Measurements from ENCODE around the gene RTEL1.
"Not testable (repeated sequence)": the region's sequence is repeated elsewhere in the genome, so short reads cannot be mapped to it uniquely, and the experiment has no call there.

RTEL1 gene

DNA sequence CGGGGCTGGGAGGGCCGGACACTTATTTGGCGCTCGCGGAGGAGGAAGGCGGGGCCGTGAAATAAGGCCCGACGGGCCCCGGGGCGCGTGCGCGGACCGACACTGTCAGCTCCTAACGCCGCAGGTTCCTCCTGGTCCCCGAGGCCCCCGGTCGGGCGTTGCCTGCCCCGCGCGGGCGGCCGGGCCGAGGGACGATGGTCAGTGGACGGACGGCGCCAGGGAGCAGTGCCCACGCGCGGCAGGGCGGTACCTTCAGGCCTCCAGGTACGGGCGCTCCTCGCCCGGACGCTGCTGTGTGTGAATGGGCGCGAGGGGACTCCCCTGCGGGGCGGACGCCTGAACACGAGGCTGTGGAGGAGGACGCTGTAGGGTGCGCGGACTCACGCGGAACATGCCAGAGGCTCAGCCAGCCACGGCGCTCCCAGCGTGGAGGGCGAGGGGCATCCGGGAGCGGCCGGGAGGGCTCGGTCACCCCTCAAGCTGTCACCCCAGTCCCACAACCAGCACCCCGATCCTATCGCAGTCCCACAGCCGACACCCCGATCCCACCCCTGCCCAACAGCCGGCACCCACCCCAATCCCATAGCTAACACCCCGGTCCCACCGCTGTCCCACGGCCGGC, 30.9 kb upstream of the RTEL1 start:
- DNase-seq (ENCODE audit: low read depth in 2 of 2), result peak; percentile 85 to 89

DNA sequence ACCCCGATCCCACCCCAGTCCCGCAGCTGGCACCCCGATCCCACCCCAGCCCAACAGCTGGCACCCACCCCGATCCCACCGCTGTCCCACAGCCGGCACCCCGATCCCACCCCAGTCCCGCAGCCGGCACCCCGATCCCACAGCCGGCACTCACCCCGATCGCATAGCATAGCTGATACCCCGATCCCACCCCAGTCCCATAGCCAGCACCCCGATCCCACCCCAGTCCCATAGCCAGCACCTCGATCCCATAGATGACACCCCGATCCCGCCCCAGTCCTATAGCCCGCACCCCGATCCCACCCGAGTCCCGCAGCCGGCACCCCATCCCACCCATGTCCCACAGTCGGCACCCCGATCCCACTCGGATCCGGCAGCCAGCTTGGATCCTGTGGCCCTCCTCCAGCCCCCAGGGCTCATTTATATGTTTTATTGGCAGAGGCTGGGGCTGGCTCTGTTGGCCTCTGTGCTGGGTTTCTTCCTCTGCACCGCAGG, 30.3 kb upstream of the RTEL1 start:
- no peak for DNase-seq (ENCODE audit: low read depth in 2 of 2)

DNA sequence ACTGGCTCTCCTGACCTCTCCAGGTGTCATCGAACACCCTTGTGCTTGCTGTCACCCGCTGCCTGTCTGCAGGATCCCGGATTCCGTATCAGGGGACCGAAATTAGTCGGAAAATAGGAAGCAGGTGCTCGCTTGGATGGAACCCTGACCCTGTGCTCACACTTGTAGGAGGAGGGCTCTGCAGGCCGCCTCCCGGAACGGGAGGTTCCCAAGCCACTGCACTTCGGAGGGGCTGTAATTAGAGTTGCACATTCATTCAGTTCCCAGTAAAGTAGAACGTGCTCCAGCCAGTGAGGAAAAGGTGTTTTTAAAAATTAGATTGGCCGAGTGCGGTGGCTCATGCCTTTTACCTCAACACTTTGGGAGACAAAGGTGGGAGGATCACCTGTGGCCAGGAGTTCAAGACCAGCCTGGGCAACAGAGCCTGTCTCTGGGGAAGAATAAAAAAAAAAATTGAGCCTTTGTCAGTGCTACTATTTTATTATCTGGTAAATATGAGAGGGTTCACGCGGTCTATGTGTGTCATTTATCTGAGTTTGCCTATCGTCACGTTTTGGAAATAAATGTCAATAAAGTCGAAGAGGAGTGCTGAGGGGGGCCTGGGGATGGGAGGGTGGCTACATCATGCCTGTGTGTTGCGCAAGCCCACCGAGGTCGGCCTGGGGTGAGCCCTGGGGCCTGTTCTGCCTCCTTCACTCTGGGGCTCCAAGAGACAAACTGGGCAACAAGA, 29.7 kb upstream of the RTEL1 start:
- DNase-seq (ENCODE audit: low read depth in 2 of 2), result no peak

DNA sequence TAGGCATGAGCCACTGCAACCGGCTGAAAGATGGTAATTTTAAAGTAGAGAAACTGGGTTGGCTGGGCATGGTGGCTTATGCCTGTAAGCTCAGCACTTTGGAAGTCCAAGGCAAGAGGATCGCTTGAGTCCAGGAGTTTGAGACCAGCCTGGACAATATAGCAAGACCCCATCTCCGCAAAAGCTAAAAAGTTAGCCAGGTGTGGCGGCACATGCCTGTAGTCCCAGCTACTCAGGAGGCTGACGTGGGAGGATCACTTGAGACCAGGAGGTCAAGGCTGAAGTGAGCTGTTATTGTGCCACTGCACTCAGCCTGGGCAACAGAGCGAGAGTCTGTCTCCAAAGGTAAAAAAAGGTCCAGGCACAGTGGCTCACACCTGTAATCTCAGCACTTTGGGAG, 27.2 kb upstream of the RTEL1 start:
- DNase-seq (ENCODE audit: low read depth in 2 of 2), result not testable (repeated sequence)

DNA sequence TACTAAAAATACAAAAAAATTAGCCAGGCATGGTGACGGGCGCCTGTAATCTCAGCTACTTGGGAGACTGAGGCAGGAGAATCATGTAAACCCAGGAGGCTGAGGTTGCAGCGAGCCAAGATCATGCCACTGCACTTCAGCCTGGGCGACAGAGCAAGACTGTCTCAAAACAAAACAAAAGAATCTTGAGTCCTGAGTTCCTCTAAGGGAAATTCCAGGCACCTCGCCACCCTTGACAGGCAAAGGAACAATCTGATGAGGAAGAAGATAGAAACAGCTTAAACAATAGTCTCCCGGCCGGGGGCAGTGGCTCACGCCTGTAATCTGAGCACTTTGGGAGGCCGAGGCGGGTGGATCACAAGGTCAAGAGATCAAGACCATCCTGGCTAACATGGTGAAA, 26.7 kb upstream of the RTEL1 start:
- not testable (repeated sequence) for DNase-seq (ENCODE audit: low read depth in 2 of 2)

DNA sequence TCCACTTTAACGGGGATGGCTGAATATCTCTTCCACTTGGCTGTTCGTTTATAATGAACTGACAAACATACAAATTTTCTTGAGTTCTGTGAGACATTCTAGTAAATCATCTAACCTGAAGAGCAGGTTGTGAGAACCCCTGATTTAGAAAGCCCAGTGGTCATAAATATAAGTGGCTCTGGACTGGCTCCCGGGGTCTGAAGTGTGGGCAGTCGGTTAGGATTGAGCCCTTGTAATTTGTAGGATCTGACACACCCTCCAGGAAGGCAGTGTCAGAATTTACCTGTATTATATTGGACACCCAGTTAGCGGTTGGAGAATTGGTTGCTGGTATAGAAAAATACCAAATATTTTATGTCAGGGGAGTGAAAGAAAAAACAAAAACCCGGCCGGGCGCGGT, 24.4 kb upstream of the RTEL1 start:
- no peak for DNase-seq (ENCODE audit: low read depth in 2 of 2)

DNA sequence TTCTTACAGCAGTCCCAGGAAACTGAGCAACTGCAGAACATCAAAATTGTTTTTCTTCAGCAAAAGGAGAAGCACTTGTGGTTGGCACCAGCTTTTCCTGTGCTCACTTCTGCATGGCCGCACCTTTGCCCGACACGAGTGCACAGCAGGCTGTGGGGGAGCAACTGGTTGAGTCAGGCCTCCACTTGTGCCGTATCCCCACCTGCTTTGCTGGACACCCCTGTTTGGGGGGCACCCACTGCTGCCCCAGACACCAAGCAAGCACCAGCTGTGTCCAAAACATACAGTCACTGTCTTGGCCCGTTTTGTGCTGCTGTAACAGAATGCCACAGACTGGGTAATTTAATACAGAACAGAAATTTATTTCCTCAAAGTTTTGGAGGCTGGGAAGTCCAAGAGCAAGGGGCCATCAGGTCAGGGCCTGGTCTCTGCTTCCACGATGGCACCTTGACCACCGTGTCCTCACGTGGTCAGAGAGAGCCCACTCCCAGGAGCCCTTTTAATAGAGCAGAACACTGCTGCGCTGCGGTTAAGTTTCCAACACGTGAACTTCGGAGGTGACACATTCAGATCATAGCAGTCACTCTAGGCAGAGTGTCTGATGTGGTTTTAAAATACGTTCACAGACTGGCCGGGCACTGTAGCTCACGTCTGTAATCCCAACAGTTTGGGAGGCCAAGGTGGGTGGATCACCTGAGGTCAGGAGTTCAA, 22.5 kb upstream of the RTEL1 start:
- DNase-seq (ENCODE audit: low read depth in 2 of 2), result peak; percentile 53 to 67

DNA sequence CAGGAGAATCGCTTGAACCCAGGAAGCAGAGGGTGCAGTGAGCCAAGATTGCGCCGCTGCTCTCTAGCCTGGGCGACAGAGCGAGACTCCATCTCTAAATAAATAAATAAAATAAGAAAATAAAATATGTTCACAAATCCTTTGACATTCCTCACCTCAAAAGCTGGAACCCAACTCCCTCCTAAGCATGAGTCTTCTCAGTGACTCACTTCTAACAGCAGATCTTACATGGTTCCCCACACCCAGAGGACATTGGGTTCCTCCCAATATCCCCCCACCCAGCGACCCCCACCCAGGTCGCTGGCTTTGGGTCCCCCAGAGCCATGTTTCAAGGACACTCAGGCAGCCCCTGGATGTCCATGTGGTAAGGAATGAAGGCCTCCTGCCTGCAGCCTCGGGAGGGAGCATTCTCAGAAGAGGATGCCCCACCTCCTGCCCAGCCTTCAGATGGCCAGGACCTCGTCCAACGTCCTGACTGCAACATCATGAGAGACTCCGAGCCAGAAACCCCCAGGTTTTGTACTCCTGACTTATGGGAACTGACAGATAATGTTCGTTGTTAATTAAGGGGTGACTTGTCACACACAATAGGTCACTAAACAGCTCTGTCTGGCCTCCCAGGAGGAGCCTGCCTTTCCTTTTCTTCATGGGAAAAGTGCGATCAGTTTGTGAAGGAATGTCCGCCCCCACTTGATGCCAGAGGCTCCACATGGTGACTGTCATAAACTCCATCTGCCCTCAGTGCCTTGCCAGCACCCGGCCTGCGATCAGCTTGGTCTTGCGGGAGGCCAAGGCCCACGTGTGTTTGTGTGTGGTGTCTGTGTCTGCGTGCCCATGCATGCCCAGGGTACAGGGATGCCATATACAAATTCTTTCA, 21.1 kb upstream of the RTEL1 start:
- no peak for DNase-seq (ENCODE audit: low read depth in 2 of 2)

DNA sequence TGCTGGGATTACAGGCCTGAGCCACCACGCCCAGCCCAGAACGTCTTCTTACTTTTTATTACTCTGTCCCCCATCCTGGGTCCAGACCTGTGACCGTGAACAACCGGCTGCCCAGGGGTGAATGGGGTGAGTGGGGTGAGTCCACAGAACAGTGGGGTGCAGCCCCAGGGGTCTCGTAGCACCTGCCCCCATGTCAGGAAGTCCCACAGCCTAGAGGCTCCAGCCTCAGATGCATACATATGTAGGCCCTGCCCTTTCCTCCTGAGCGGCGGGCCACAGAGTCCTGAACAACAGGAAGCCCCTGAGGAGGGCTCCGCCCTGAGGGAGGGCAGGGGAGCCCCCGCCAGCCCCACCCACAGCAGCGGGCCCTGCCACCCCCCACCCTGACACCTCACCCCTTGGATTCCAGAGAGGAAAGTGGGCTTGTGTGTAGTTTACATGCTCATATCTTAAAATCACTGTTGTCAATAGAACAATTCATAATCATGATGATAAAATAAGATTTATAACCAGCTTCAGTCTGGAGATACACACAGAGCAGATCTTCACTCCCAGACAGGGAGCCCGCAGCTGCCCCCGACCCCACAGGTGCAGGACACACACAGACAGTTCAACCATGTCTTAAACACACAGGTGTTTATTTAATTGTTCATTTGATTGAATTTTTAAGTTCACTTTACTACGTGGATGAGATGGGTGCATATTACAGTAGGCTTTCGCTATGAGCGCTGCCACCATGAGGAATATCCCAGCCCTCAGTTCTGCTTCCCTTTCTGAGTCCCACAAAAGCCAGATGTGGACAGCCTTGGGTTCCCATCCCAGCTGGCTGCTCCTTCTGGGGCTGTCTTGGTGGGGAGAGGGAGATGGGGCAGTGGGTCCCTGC, 18.8 kb upstream of the RTEL1 start:
- no peak for DNase-seq (ENCODE audit: low read depth in 2 of 2)

DNA sequence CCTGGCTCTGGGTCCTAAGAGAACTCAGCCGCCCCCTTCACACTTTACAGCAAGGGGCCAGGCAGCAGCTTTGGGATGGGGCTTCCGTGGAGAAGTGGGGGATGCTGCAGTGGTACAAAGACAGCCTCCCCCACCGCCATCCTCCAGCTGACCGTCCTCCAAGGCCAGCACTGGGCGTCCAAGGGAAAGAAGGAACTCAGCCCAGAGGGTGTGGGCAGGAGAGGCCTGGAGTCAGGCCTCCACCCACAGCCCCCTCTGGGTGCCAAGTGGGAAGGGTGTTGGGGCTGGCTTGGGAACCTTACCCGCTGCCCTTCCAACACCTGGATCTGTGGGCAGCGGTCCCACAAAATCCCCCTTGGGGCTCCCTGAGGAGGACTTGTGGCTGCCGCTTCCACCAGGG, 18.0 kb upstream of the RTEL1 start:
- no peak for DNase-seq (ENCODE audit: low read depth in 2 of 2)

DNA sequence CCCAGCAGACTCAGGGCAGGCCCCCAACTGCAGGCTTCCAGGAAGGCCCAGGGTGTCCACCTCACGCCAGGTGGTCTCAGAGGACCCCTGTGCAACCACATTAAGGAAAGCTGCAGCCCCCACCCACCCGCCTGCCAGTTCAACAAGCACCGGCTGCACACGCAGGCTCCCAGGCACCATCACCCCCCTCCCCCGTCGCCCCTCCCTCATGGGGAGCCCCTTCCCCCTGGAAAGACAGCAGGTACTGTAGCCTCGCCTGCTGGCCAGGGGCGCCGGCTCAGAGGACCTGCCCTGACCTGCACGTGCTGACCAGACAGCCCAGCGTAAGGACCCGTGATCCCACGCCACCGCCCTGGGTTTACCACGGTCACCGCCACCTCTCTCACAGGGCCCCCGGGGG, 17.4 kb upstream of the RTEL1 start:
- not testable (repeated sequence) for DNase-seq (ENCODE audit: low read depth in 2 of 2)

DNA sequence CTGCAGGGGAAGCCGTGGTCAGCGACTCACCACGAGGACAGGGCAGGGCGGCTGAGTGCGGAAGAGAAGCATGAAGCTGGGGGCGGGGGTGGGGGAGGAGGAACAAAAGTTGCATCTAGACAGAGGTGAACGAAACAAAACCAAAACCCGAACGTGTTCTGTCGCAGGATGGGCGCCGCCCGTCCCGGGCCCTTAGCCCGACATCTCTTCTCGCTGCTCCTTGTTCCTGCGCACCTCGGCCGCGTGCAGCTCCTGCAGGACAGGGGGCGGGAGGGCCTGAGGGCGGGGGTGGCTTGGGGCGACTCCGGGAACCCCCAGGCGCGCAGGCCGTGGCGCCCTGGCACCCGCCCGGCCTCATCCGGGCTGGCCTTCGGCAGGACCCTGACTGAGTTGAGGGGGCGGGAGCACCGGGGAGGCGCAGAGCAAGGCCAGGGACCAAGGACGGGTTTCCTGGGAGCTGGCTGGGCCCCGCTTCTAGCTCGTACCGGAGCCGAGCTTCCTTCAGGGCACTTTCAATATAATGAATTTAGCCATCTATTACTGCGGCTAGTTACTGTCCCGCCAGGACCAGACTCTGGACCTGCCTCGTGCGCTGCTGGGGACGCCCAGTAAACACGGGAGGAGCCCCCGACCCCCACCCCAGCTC, 16.8 kb upstream of the RTEL1 start:
- DNase-seq (ENCODE audit: low read depth in 2 of 2), result no peak

DNA sequence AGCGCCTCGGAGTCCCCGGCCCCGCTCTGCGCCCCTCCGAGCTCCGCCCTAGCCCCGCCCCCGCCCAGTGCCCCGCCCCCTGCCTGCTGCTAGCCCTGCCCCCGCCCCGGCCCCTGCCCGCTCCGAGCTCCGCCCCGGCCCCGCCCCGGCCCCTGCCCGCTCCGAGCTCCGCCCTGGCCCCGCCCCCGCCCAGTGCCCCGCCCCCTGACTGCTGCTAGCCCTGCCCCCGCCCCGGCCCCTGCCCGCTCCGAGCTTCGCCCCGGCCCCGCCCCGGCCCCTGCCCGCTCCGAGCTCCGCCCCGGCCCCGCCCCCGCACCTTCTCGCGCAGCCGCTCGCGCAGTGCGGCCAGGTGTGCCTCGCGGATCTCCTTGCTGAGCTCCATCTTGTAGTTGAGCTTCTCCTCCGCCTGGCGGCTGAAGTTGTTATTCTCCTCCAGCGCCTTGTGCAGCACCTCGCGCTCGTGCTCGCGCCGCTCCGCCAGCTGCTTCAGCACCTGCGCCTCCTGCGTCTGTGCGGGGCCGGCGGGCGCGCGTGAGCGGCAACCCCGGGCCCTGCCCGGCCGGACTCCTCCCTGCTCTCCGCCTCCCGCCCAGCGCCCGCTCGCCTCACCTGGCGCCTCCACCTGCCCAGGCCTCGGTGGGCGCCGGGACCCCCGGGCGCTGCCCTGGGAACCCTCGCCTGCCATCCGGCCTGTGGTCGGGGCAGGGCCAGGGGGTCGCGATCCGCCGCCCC, 16.2 kb upstream of the RTEL1 start:
- DNase-seq (ENCODE audit: low read depth in 2 of 2), result peak; percentile 96

DNA sequence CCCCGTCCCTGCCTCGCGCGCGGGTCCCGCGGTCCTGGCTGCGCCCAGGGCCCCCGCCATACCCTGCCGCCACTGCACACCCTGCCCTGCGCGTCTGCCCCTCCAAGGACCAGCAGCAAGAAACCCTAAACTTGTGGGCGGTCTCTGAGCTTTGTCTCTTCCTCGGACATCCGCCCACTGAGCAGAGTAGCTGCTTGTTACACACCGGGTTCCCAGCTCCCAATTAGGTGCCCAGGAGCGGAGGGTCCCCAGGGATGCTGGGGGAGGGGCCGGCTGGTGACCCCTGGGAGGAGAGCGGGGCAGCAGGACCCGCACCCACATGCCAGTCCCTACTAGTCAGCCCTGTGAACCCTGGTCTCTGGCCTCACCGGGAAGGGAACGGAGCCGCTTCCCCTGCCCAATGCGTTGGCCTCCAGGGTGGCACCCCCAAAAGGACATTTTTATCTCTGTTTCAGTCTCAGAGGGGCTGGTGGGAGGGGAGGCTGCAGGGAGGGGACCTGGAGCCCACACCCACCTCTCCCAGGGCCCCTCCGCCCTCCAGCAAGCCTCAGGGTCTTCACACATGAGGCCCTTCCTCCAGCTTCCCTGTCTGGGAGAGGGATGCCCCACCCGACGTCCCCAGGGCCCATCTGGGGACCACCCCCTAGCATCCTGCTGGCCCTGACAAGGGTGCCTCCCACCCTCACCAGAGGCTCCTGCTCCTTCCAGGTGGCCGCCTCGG, 15.4 kb upstream of the RTEL1 start:
- no peak for DNase-seq (ENCODE audit: low read depth in 2 of 2)

DNA sequence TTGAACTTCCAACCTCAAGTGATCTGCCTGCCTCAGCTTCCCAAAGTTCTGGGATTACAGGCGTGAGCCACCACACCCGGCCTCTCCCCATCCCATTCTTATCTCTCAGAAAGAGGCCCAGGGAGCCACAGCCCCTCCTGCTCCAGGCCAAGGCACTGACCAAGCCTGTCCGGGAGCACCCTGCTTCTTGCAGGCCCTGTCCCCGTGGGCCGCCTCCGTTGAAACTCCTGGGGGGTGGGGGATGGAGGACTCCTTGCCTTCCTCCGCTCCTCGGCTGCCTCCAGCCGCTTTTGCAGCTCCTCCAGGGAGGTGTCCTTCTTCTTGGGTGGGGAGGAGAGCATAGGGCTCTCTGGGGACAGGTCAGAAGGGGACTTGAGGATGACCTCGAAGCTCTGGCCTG, 14.6 kb upstream of the RTEL1 start:
- no peak for DNase-seq (ENCODE audit: low read depth in 2 of 2)

DNA sequence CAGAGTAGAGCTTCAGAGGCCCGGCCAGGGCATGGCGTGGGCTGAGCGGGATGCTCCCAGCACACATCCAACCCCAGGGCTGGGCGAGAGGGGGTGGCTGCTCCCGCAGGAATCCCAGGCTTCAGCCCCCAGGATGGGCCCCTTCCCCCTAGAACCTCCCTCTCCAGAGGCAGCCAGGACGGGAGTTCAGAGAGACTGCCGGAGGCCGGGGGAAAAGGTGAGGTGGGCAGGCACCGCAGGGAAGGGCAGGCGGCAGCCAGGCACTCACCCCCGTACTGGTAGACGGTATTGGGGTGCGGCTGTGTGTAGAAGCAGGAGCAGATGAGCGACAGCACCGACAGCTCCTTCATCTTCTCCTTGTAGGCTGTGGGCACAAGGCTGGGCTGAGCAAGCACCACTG, 14.2 kb upstream of the RTEL1 start:
- no peak for DNase-seq (ENCODE audit: low read depth in 2 of 2)

DNA sequence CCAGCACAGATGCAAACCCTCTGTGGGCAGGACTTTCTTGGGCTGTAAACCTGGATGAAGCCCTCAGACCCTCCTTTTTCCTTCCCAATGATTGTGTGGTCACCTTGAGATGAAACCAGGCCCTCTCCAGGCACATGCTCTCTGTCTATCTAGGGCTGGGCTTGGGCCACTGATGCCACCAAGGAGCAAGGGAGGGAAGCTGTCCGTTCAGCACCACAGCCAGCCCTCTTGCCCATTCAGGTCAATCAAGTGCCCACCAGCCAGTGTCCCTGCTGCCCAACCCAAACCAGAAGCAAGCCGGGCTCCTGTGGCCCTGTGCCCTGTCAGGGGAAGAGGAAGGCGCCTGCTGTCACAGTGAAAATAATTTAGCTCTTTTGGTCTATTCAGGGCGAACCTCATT, 12.9 kb upstream of the RTEL1 start:
- no peak for DNase-seq (ENCODE audit: low read depth in 2 of 2)

DNA sequence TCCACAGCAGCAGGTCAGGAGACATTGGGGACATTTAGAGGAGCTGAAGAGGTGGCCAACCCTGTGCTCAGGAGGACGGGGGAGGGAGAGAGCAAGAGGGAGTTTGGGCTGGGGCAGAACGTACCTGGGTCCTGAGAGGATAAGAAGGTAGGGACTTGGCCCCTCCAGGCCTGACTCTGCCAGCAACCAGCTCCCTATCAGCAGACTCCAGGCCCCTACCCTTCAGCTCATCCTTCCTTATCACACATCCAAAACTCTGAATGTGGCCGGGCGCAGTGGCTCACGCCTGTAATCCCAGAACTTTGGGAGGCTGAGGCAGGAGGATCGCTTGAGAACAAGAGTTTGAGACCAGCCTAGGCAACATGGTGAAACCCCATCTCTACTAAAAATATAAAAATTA, 9.9 kb upstream of the RTEL1 start:
- DNase-seq (ENCODE audit: low read depth in 2 of 2), result no peak

Measured in activated CD8-positive, alpha-beta memory T cell treated with anti-CD3 and anti-CD28 coated beads for 4 hours (primary cell).